HEK293 (cell line): Measurements from ENCODE around the gene HOXB4.

Source experiments
- BCL11A ChIP-seq: fragments of 450-650 bp; formaldehyde crosslinking; IDR thresholded peaks from 2 replicates; pipeline ENCODE4 v1.5.1; 2016; ENCODE audit warnings: low read depth, missing biosample characterization, missing genetic modification characterization
- BCL11B ChIP-seq: fragments of 450-650 bp; formaldehyde crosslinking; IDR thresholded peaks from 2 replicates; pipeline ENCODE4 v1.5.1; 2016; ENCODE audit warnings: low read depth, missing biosample characterization, missing genetic modification characterization
- EGR2 ChIP-seq: fragments of 450-650 bp; formaldehyde crosslinking; IDR thresholded peaks from 2 replicates; pipeline ENCODE4 v1.5.1; 2016; ENCODE audit warnings: low read depth, missing biosample characterization, missing genetic modification characterization
- FEZF1 ChIP-seq: fragments of 450-650 bp; formaldehyde crosslinking; IDR thresholded peaks from 2 replicates; pipeline ENCODE4 v1.5.1; 2016; ENCODE audit warnings: missing biosample characterization, missing genetic modification characterization
- GLI2 ChIP-seq: fragments of 450-650 bp; formaldehyde crosslinking; IDR thresholded peaks from 2 replicates; pipeline ENCODE4; 2017; ENCODE audit warnings: missing biosample characterization, missing genetic modification characterization, low read depth, borderline replicate concordance
- GLI4 ChIP-seq: fragments of 450-650 bp; formaldehyde crosslinking; IDR thresholded peaks from 2 replicates; pipeline ENCODE4 v1.5.1; 2016; ENCODE audit warnings: missing biosample characterization, missing genetic modification characterization
- GLIS1 ChIP-seq: fragments of 450-650 bp; formaldehyde crosslinking; IDR thresholded peaks from 2 replicates; pipeline ENCODE4 v1.5.1; 2016; ENCODE audit warnings: missing biosample characterization, missing genetic modification characterization
- HOXD13 ChIP-seq: sonication (generic); formaldehyde crosslinking; IDR thresholded peaks from 2 replicates; pipeline ENCODE4 v1.8.0; 2022; ENCODE audit warnings: missing genetic modification reagents, borderline replicate concordance
- KLF10 ChIP-seq: fragments of 450-650 bp; IDR thresholded peaks from 2 replicates; pipeline ENCODE4 v1.5.1; 2018; ENCODE audit warnings: missing biosample characterization, mild to moderate bottlenecking, missing genetic modification characterization
- KLF7 ChIP-seq: fragments of 450-650 bp; formaldehyde crosslinking; IDR thresholded peaks from 2 replicates; pipeline ENCODE4 v1.5.1; 2016; ENCODE audit warnings: missing biosample characterization, missing genetic modification characterization, borderline replicate concordance
- SCRT1 ChIP-seq: fragments of 450-650 bp; formaldehyde crosslinking; IDR thresholded peaks from 2 replicates; pipeline ENCODE4 v1.5.1; 2016; ENCODE audit warnings: missing biosample characterization, missing genetic modification characterization, borderline replicate concordance
- SP7 ChIP-seq: fragments of 450-650 bp; formaldehyde crosslinking; IDR thresholded peaks from 2 replicates; pipeline ENCODE4 v1.5.1; 2016; ENCODE audit warnings: missing biosample characterization, missing genetic modification characterization
- WT1 ChIP-seq: fragments of 450-650 bp; formaldehyde crosslinking; IDR thresholded peaks from 2 replicates; pipeline ENCODE4 v1.5.1; 2016; ENCODE audit warnings: missing biosample characterization, missing genetic modification characterization
- ZBTB8A ChIP-seq: fragments of 450-650 bp; formaldehyde crosslinking; IDR thresholded peaks from 2 replicates; pipeline ENCODE4 v1.5.1; 2016; ENCODE audit warnings: missing biosample characterization, missing genetic modification characterization
- ZFHX2 ChIP-seq: fragments of 450-650 bp; formaldehyde crosslinking; conservative IDR thresholded peaks from 2 replicates; pipeline ENCODE4 v1.5.1; 2016; ENCODE audit warnings: missing biosample characterization, missing genetic modification characterization
- ZIC2 ChIP-seq: fragments of 450-650 bp; formaldehyde crosslinking; IDR thresholded peaks from 2 replicates; pipeline ENCODE4 v1.5.1; 2016; ENCODE audit warnings: missing biosample characterization, missing genetic modification characterization
- ZNF114 ChIP-seq: fragments of 450-650 bp; formaldehyde crosslinking; IDR thresholded peaks from 2 replicates; pipeline ENCODE4 v1.5.0; 2017; ENCODE audit warnings: missing biosample characterization, missing genetic modification characterization
- ZNF2 ChIP-seq: fragments of 450-650 bp; formaldehyde crosslinking; IDR thresholded peaks from 2 replicates; pipeline ENCODE4 v1.5.1; 2016; ENCODE audit warnings: missing biosample characterization, missing genetic modification characterization
- ZNF341 ChIP-seq: fragments of 450-650 bp; formaldehyde crosslinking; IDR thresholded peaks from 2 replicates; pipeline ENCODE4; 2016; ENCODE audit warnings: low read depth, missing biosample characterization, missing genetic modification characterization
- ZNF624 ChIP-seq: fragments of 450-650 bp; formaldehyde crosslinking; IDR thresholded peaks from 2 replicates; pipeline ENCODE4 v1.5.1; 2017; ENCODE audit warnings: missing biosample characterization, missing genetic modification characterization
- ZNF76 ChIP-seq: fragments of 450-650 bp; formaldehyde crosslinking; IDR thresholded peaks from 2 replicates; pipeline ENCODE4; 2016; ENCODE audit warnings: low read depth, missing biosample characterization, missing genetic modification characterization, borderline replicate concordance
- TF ChIP-seq, protein P1 (sequence below): fragments of 450-650 bp; formaldehyde crosslinking; IDR thresholded peaks from 2 replicates; pipeline ENCODE4 v1.5.1; 2016; ENCODE audit warnings: missing biosample characterization, missing genetic modification characterization
- TF ChIP-seq, protein P2 (sequence below): fragments of 450-650 bp; formaldehyde crosslinking; optimal IDR thresholded peaks from 2 replicates; pipeline ENCODE3; 2016; ENCODE audit warnings: missing biosample characterization, mild to moderate bottlenecking, missing genetic modification characterization
- TF ChIP-seq, protein P3 (sequence below): fragments of 450-650 bp; formaldehyde crosslinking; IDR thresholded peaks from 2 replicates; pipeline ENCODE4 v1.5.1; 2017; ENCODE audit warnings: missing biosample characterization, missing genetic modification characterization
- TF ChIP-seq, protein P4 (sequence below): fragments of 450-650 bp; formaldehyde crosslinking; IDR thresholded peaks from 2 replicates; pipeline ENCODE4 v1.5.1; 2016; ENCODE audit warnings: missing biosample characterization, missing genetic modification characterization
- TF ChIP-seq, protein P5 (sequence below): fragments of 450-650 bp; formaldehyde crosslinking; IDR thresholded peaks from 2 replicates; pipeline ENCODE4 v1.5.1; 2017; ENCODE audit warnings: missing biosample characterization, missing genetic modification characterization
- TF ChIP-seq, protein P6 (sequence below): fragments of 450-650 bp; formaldehyde crosslinking; conservative IDR thresholded peaks from 2 replicates; pipeline ENCODE4 v1.5.1; 2016; ENCODE audit warnings: low read depth, missing biosample characterization, missing genetic modification characterization

HOXB4 gene

DNA sequence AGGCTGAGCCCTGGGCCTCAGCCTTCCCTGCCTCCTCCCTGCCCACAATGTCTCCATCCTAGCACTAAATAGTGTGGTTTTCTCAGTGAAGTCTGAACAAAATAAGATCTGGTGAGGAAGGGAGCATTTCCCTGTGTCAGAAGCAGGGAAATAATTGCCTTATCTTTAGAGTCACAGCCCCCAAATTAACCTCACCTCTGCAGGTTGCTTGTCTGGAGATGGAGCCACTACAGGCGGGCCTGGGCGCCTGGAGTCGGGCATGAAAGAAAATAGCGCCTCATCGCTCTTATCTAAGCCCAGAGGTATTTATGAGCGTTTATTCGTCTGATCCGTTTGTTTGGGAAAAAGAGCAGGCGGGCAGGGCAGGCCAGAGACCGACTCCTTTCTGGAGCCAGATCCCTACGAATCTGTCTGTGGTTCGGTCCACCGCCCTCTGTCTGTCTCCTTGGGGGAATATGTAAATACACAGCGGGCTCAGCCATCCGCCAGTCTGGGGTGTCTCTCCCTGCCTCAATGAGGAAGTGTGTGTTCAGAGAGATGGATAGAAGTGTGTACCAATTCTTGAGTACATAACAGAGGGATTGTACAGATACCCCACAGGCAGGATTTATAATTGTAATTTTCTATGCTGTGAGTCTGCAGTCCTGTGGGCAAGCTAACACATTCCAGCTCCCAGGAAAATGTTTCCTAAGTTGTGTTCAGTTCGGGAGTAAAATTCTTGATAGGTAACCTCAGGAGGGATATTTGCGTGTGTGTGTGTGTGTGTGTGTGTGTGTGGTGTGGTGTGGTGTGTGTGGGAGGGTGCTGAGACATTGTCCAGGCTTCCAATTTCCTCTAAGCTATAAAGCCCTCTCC is 22.3 kb upstream of the HOXB4 start (continued):
- TF ChIP-seq KLF10 (tag by site-specific recombination) (peak; percentile 28; the same call in 1 of the 2 replicates), ZFHX2 (tag by site-specific recombination) (peak; percentile 99), GLIS1 (peak; percentile 76), ZBTB8A (tag by site-specific recombination) (peak; percentile 97), ZNF624 (tag by site-specific recombination) (no peak), BCL11A (0 out of 2 replicates have a peak, but pooled peaks have one; percentile 37), HOXD13 (CRISPR knock-in tag) (peak; percentile 81; the same call in 1 of the 2 replicates), GLI4 (tag by site-specific recombination) (no peak), EGR2 (tag by site-specific recombination) (peak; percentile 99), ZNF341 (tag by site-specific recombination) (peak; percentile 51), SP7 (tag by site-specific recombination) (peak; percentile 16; the same call in 1 of the 2 replicates), ZIC2 (tag by site-specific recombination) (peak; percentile 67; the same call in 1 of the 2 replicates), GLI2 (tag by site-specific recombination) (no peak), WT1 (tag by site-specific recombination) (peak; percentile 58; the same call in 1 of the 2 replicates), FEZF1 (peak; percentile 76), ZNF114 (tag by site-specific recombination) (no peak), ZNF76 (tag by site-specific recombination) (no peak), KLF7 (tag by site-specific recombination) (no peak), SCRT1 (tag by site-specific recombination) (no peak), BCL11B (peak; percentile 31; the same call in 1 of the 2 replicates), ZNF2 (peak; percentile 2; the same call in 1 of the 2 replicates)
- TF ChIP-seq, protein P1, sequence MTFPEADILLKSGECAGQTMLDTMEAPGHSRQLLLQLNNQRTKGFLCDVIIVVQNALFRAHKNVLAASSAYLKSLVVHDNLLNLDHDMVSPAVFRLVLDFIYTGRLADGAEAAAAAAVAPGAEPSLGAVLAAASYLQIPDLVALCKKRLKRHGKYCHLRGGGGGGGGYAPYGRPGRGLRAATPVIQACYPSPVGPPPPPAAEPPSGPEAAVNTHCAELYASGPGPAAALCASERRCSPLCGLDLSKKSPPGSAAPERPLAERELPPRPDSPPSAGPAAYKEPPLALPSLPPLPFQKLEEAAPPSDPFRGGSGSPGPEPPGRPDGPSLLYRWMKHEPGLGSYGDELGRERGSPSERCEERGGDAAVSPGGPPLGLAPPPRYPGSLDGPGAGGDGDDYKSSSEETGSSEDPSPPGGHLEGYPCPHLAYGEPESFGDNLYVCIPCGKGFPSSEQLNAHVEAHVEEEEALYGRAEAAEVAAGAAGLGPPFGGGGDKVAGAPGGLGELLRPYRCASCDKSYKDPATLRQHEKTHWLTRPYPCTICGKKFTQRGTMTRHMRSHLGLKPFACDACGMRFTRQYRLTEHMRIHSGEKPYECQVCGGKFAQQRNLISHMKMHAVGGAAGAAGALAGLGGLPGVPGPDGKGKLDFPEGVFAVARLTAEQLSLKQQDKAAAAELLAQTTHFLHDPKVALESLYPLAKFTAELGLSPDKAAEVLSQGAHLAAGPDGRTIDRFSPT, result peak; percentile 46; the same call in 1 of the 2 replicates
- TF ChIP-seq, protein P2, sequence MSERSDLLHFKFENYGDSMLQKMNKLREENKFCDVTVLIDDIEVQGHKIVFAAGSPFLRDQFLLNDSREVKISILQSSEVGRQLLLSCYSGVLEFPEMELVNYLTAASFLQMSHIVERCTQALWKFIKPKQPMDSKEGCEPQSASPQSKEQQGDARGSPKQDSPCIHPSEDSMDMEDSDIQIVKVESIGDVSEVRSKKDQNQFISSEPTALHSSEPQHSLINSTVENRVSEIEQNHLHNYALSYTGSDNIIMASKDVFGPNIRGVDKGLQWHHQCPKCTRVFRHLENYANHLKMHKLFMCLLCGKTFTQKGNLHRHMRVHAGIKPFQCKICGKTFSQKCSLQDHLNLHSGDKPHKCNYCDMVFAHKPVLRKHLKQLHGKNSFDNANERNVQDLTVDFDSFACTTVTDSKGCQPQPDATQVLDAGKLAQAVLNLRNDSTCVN (tag by site-specific recombination), result no peak
- TF ChIP-seq, protein P3, sequence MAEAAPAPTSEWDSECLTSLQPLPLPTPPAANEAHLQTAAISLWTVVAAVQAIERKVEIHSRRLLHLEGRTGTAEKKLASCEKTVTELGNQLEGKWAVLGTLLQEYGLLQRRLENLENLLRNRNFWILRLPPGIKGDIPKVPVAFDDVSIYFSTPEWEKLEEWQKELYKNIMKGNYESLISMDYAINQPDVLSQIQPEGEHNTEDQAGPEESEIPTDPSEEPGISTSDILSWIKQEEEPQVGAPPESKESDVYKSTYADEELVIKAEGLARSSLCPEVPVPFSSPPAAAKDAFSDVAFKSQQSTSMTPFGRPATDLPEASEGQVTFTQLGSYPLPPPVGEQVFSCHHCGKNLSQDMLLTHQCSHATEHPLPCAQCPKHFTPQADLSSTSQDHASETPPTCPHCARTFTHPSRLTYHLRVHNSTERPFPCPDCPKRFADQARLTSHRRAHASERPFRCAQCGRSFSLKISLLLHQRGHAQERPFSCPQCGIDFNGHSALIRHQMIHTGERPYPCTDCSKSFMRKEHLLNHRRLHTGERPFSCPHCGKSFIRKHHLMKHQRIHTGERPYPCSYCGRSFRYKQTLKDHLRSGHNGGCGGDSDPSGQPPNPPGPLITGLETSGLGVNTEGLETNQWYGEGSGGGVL (tag by site-specific recombination), result peak; percentile 81
- TF ChIP-seq, protein P4, sequence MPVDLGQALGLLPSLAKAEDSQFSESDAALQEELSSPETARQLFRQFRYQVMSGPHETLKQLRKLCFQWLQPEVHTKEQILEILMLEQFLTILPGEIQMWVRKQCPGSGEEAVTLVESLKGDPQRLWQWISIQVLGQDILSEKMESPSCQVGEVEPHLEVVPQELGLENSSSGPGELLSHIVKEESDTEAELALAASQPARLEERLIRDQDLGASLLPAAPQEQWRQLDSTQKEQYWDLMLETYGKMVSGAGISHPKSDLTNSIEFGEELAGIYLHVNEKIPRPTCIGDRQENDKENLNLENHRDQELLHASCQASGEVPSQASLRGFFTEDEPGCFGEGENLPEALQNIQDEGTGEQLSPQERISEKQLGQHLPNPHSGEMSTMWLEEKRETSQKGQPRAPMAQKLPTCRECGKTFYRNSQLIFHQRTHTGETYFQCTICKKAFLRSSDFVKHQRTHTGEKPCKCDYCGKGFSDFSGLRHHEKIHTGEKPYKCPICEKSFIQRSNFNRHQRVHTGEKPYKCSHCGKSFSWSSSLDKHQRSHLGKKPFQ (tag by site-specific recombination), result peak; percentile 65
- TF ChIP-seq, protein P5, sequence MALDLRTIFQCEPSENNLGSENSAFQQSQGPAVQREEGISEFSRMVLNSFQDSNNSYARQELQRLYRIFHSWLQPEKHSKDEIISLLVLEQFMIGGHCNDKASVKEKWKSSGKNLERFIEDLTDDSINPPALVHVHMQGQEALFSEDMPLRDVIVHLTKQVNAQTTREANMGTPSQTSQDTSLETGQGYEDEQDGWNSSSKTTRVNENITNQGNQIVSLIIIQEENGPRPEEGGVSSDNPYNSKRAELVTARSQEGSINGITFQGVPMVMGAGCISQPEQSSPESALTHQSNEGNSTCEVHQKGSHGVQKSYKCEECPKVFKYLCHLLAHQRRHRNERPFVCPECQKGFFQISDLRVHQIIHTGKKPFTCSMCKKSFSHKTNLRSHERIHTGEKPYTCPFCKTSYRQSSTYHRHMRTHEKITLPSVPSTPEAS, result peak; percentile 93
- TF ChIP-seq, protein P6, sequence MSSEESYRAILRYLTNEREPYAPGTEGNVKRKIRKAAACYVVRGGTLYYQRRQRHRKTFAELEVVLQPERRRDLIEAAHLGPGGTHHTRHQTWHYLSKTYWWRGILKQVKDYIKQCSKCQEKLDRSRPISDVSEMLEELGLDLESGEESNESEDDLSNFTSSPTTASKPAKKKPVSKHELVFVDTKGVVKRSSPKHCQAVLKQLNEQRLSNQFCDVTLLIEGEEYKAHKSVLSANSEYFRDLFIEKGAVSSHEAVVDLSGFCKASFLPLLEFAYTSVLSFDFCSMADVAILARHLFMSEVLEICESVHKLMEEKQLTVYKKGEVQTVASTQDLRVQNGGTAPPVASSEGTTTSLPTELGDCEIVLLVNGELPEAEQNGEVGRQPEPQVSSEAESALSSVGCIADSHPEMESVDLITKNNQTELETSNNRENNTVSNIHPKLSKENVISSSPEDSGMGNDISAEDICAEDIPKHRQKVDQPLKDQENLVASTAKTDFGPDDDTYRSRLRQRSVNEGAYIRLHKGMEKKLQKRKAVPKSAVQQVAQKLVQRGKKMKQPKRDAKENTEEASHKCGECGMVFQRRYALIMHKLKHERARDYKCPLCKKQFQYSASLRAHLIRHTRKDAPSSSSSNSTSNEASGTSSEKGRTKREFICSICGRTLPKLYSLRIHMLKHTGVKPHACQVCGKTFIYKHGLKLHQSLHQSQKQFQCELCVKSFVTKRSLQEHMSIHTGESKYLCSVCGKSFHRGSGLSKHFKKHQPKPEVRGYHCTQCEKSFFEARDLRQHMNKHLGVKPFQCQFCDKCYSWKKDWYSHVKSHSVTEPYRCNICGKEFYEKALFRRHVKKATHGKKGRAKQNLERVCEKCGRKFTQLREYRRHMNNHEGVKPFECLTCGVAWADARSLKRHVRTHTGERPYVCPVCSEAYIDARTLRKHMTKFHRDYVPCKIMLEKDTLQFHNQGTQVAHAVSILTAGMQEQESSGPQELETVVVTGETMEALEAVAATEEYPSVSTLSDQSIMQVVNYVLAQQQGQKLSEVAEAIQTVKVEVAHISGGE (tag by site-specific recombination), result no peak
